PFSK-1 (cell line): Measurements from ENCODE around the gene USP53.

Source experiments
- FOXP2 ChIP-seq: optimal IDR thresholded peaks from 2 replicates; pipeline ENCODE3; 2011; ENCODE audit warnings: borderline replicate concordance, control low read depth, inconsistent platforms; ENCODE audit not compliant: insufficient read depth; ENCODE audit errors: extremely low read length, extremely low read depth
- POLR2AphosphoS5 ChIP-seq: IDR thresholded peaks from 2 replicates; pipeline ENCODE4 v1.6.1; 2012; ENCODE audit warnings: low read depth, mild to moderate bottlenecking, control low read depth, low read length, moderate library complexity
- SIN3A ChIP-seq: IDR thresholded peaks from 2 replicates; pipeline ENCODE4 v1.6.1; 2012; ENCODE audit warnings: mild to moderate bottlenecking, low read length, moderate library complexity, borderline replicate concordance; ENCODE audit not compliant: insufficient read depth
- TAF1 ChIP-seq: IDR thresholded peaks from 2 replicates; pipeline ENCODE4 v1.6.1; 2012; ENCODE audit warnings: low read length, control low read depth, borderline replicate concordance; ENCODE audit not compliant: insufficient read depth
- TF ChIP-seq, protein P1 (sequence below), 2 experiments: IDR thresholded peaks; 2 replicates each; pipeline versions ENCODE4 v1.6.1 to v1.8.0; 2011 to 2012; ENCODE audit warnings: low read depth in 2 of 2, low read length in 2 of 2, control low read depth in 1 of 2, inconsistent platforms in 1 of 2, mild to moderate bottlenecking in 1 of 2, moderate library complexity in 1 of 2; ENCODE audit not compliant: insufficient read depth in 1 of 2

The USP53 gene

DNA sequence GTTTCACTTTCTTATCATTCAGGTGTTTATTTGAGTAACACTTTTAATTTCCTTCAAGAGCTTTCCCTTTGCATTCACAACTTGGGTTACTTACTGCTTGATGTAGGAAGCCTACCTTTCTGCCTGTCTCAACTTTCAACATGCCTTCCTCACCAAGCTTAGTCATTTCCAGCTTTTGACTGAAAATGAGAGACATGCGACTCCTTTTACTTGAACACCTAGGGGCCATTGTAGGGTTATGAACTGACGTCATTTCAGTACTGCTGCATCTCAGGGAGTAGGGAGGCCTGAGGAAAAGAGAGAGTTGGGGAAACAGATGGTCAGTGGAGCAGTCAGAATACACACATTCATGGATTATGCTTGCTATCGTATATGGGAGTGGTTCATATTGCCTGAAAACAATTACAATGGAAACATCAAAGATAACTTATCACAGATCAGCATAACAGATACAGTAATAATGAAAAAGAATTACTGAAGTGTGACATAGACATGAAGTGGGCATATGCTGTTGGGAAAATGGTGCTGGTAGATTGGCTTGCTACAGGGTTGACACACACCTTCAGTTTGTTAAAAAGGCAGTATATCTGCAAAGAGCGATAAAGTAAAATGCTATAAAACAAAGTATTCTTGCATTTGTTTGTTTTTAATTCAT, 25.7 kb downstream of the USP53 start:
- TF ChIP-seq, protein P1, sequence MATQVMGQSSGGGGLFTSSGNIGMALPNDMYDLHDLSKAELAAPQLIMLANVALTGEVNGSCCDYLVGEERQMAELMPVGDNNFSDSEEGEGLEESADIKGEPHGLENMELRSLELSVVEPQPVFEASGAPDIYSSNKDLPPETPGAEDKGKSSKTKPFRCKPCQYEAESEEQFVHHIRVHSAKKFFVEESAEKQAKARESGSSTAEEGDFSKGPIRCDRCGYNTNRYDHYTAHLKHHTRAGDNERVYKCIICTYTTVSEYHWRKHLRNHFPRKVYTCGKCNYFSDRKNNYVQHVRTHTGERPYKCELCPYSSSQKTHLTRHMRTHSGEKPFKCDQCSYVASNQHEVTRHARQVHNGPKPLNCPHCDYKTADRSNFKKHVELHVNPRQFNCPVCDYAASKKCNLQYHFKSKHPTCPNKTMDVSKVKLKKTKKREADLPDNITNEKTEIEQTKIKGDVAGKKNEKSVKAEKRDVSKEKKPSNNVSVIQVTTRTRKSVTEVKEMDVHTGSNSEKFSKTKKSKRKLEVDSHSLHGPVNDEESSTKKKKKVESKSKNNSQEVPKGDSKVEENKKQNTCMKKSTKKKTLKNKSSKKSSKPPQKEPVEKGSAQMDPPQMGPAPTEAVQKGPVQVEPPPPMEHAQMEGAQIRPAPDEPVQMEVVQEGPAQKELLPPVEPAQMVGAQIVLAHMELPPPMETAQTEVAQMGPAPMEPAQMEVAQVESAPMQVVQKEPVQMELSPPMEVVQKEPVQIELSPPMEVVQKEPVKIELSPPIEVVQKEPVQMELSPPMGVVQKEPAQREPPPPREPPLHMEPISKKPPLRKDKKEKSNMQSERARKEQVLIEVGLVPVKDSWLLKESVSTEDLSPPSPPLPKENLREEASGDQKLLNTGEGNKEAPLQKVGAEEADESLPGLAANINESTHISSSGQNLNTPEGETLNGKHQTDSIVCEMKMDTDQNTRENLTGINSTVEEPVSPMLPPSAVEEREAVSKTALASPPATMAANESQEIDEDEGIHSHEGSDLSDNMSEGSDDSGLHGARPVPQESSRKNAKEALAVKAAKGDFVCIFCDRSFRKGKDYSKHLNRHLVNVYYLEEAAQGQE (IDR thresholded peaks at IDR 0.05; ENCODE audit: insufficient read depth in 1 of 2, low read depth in 2 of 2, low read length in 2 of 2), result no peak
- no peak for TF ChIP-seq TAF1
- no peak for TF ChIP-seq POLR2AphosphoS5
- TF ChIP-seq FOXP2, result no peak
- no peak for TF ChIP-seq SIN3A

DNA sequence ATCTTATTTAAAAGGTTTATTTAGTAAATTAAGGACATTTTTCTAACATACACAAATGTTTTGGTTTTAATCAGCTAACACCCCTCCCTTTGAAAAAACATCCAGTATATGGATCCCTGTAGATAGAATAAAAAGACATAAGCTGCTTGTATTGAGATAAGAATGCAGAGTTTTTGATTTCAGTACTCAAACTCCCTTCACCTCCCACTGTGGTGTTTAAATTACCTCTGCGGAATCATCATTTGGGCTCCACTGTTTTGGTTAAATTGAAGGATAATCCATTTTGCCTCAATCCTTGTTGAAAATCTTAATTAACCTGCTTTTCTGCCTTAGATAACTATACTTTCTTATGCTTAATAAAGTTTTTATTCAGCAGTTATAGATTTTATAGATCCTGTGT, 27.6 kb downstream of the USP53 start:
- TF ChIP-seq, protein P1 (IDR thresholded peaks at IDR 0.05; ENCODE audit: insufficient read depth in 1 of 2, low read depth in 2 of 2, low read length in 2 of 2), result no peak

DNA sequence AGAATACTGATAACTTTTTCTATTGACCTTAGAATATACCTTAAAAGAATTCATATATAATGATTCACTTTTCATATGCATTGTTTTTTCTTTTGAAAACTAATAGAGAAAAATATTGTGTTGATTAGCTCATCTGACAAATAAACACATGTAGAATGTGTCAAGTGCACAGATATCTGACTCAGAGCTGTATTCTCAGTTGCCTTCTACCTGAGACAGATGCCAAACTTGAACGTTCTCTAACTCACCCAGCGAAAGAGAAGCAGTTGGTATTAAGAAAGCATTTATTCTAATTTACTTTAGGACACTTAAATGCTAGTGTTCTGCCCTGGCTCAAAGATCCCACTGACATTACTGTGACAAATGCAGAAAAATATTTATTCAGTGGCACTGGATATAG, 28.1 kb downstream of the USP53 start:
- no peak for TF ChIP-seq FOXP2
- no peak for TF ChIP-seq POLR2AphosphoS5
- TF ChIP-seq TAF1, result no peak
- no peak for TF ChIP-seq SIN3A
- TF ChIP-seq, protein P1 (IDR thresholded peaks at IDR 0.05; ENCODE audit: insufficient read depth in 1 of 2, low read depth in 2 of 2, low read length in 2 of 2), result no peak

DNA sequence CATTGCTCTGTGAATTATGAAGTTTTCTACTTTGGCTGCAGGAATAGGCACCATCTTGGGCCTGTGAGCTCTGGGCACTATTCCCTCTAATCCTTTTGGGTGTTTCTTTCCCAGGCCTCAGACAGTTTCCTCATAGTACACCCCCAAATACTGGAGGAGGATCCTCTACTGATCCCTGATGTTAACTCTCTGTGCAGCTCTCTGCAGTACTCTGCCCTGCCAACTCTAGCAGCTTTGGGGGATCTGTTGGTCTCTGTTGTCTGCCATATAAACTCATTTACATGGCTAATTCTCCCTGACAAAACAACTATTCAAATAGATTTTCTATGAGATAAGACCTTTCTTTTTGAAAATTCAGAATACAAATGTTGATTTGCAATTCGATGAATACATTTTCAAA, 29.9 kb downstream of the USP53 start:
- TF ChIP-seq, protein P1 (IDR thresholded peaks at IDR 0.05; ENCODE audit: insufficient read depth in 1 of 2, low read depth in 2 of 2, low read length in 2 of 2), result no peak
- TF ChIP-seq POLR2AphosphoS5, result no peak
- TF ChIP-seq SIN3A, result no peak
- TF ChIP-seq TAF1, result no peak
- no peak for TF ChIP-seq FOXP2

DNA sequence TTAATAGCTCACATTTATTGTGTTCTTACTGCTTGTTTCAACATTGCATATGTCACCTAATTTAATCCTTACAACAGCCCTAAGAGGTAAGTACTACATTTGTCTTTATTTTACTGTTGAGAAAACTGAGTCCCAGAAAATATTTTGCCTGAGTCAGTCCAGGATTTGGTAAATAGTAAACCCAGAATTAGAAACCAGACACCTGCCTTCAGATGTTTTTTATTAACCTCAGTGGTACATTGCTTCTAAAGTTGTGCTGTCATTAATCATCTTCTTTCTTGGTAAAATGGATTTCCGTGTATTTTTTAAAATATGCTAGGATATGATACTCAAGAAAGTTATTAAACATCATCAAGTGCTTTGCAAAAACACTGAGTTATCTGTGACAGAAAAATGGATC, 31.4 kb downstream of the USP53 start:
- no peak; the same call in 1 of the 2 replicates for TF ChIP-seq POLR2AphosphoS5
- TF ChIP-seq, protein P1 (IDR thresholded peaks at IDR 0.05; ENCODE audit: insufficient read depth in 1 of 2, low read depth in 2 of 2, low read length in 2 of 2), result no peak
- TF ChIP-seq SIN3A, result no peak
- no peak for TF ChIP-seq FOXP2
